HepG2 (cell line): ENCODE results near the gene SS18L1. TPM values are rescaled to one million over a fixed set of nuclear protein-coding genes. Genes with fewer than 3 reads are reported as not detected.
A peak's percentile ranks its signal among the peaks of the same experiment; 100 is the strongest.

Experiments
- ATAC-seq: fragments of 200-7000 bp; cut with Tn5 transposase; 3 replicates; pipeline ENCODE4 v1.9.1; 2020; ENCODE audit warnings: mild to moderate bottlenecking, moderate library complexity
- BruUV-seq: library from RNA; stranded (reverse); fragments of 400-500 nt; replicated peaks from 2 replicates; lab custom pipeline; 2021; lab: Mats Ljungman, UMichigan
- CTCF ChIA-PET: fragments of 300-600 bp; formaldehyde crosslinking; extraction: SDS; loops from one replicate; lab custom pipeline; 2021; ENCODE audit warnings: low total read pairs, inconsistent platforms, low intra/inter-chr PET ratio; lab: Yijun Ruan, JAX
- POLR2A ChIA-PET: fragments of 350-600 bp; sonication (Branson Sonifier 250); formaldehyde crosslinking; loops from one replicate; lab custom pipeline; 2020; ENCODE audit warnings: antibody characterized with exemption, inconsistent platforms; lab: Yijun Ruan, JAX
- DNase-seq: peaks from one replicate; pipeline ENCODE4 v3.0.0-alpha.2; 2015; ENCODE audit warnings: low spot score
- FAIRE-seq: peaks from 3 replicates; lab custom pipeline; 2011; peaks lifted over from hg19 to GRCh38; lab: Jason Lieb, UNC
- H2AFZ ChIP-seq: one replicate; pipeline ENCODE4 v1.6.1; 2011; ENCODE audit warnings: low read length, inconsistent platforms
- H3K27ac ChIP-seq: fragments of 300-600 bp; 3 replicates; pipeline ENCODE4 v1.8.0; 2011; ENCODE audit warnings: mixed run types, mild to moderate bottlenecking, mixed read lengths, low read length, inconsistent platforms; ENCODE audit not compliant: insufficient read depth; ENCODE audit errors: extremely low read length
- H3K27me3 ChIP-seq, 2 experiments: fragments of 200-600 bp in 1 of 2; 2 replicates in 1 of 2; 3 replicates in 1 of 2; pipeline versions ENCODE4 v1.6.0 to v1.8.0; 2011; ENCODE audit warnings: low read length in 2 of 2, mild to moderate bottlenecking in 2 of 2, moderate library complexity in 2 of 2, inconsistent platforms in 1 of 2; ENCODE audit not compliant: insufficient read depth in 2 of 2, control insufficient read depth in 1 of 2
- H3K36me3 ChIP-seq, 2 experiments: fragments of 200-600 bp in 1 of 2; replicated peaks in 1 of 2; 2 replicates in 1 of 2; 3 replicates in 1 of 2; pipeline versions ENCODE4 v1.5.1 to v1.8.0; 2011; ENCODE audit warnings: low read length in 2 of 2, inconsistent platforms in 1 of 2; ENCODE audit not compliant: insufficient read depth in 2 of 2, control insufficient read depth in 1 of 2
- H3K4me1 ChIP-seq: 2 replicates; pipeline ENCODE4 v1.5.1; 2012; ENCODE audit warnings: low read length, inconsistent platforms; ENCODE audit not compliant: insufficient read depth
- H3K4me2 ChIP-seq: 2 replicates; pipeline ENCODE4 v1.6.0; 2011; ENCODE audit warnings: low read depth, low read length, inconsistent platforms
- H3K4me3 ChIP-seq, 3 experiments: fragments of 200-600 bp in 1 of 3; sonication (generic), shearing (Covaris generic) in 1 of 3; replicated peaks in 1 of 3; 2 replicates each; pipeline ENCODE4 v1.5.1; 2011 to 2016; ENCODE audit warnings: low read length in 3 of 3, inconsistent platforms in 2 of 3, low read depth in 2 of 3, mild to moderate bottlenecking in 2 of 3, control low read depth in 1 of 3, mixed read lengths in 1 of 3; ENCODE audit not compliant: insufficient read depth in 1 of 3
- H3K79me2 ChIP-seq: one replicate; pipeline ENCODE4 v1.6.1; 2011; ENCODE audit warnings: low read length, inconsistent platforms; ENCODE audit not compliant: insufficient read depth
- H3K9ac ChIP-seq: 2 replicates; pipeline ENCODE4 v1.6.0; 2011; ENCODE audit warnings: mild to moderate bottlenecking, low read depth, low read length, inconsistent platforms; ENCODE audit not compliant: insufficient read depth
- H3K9me3 ChIP-seq: 2 replicates; pipeline ENCODE4 v1.5.1; 2012; ENCODE audit warnings: mild to moderate bottlenecking, low read length
- H4K20me1 ChIP-seq: 2 replicates; pipeline ENCODE4 v1.6.0; 2011; ENCODE audit warnings: inconsistent platforms, mild to moderate bottlenecking, low read length, moderate library complexity; ENCODE audit not compliant: insufficient read depth
- AGO2 ChIP-seq: fragments of 200-400 bp; formaldehyde crosslinking; optimal IDR thresholded peaks from 2 replicates; pipeline ENCODE3; 2017; ENCODE audit warnings: mild to moderate bottlenecking, low read depth, low read length, moderate library complexity
- POLR2G ChIP-seq: fragments of 200-400 bp; formaldehyde crosslinking; IDR thresholded peaks from 2 replicates; pipeline ENCODE4 v1.6.1; 2018; ENCODE audit warnings: mild to moderate bottlenecking, low read depth, low read length, moderate library complexity
- SRSF1 ChIP-seq: fragments of 200-400 bp; formaldehyde crosslinking; optimal IDR thresholded peaks from 2 replicates; pipeline ENCODE3; 2017; ENCODE audit warnings: mild to moderate bottlenecking, low read depth, low read length, moderate library complexity
- ZC3H13 ChIP-seq: sonication (generic); formaldehyde crosslinking; IDR thresholded peaks from 2 replicates; pipeline ENCODE4 v1.8.1; 2023; ENCODE audit warnings: mild to moderate bottlenecking, missing genetic modification reagents, moderate library complexity
- ZNF770 ChIP-seq: sonication (generic); formaldehyde crosslinking; IDR thresholded peaks from 2 replicates; pipeline ENCODE4 v1.5.0; 2020; ENCODE audit warnings: mild to moderate bottlenecking, missing genetic modification reagents
- WGBS: methylation state at CpG from one replicate; pipeline ENCODE4 v1.1.6; 2017; ENCODE audit warnings: low lambda C conversion rate; 5-methylcytosine and 5-hydroxymethylcytosine counted together
- in situ Hi-C: cut with HindIII; loops from 2 replicates; pipeline ENCODE4 v1.10.0; 2017; ENCODE audit warnings: low pct_unique_long_range_greater_than_20kb; ENCODE audit not compliant: extremely low pct_ligation_motif_present
- intact Hi-C: fragments of 100-400 bp; cut with micrococcal nuclease; formaldehyde crosslinking; loops from one replicate; pipeline ENCODE4 v1.10.0; 2022; ENCODE audit not compliant: unreplicated experiment
- polyA plus RNA-seq, 8 experiments: library from polyadenylated mRNA; depleted of rRNA in 3 of 8; stranded (reverse) in 7 of 8; unstranded in 1 of 8; fragments of >200 nt; fragmentation: Illumina TruSeq in 4 of 8; extraction: Trizol in 4 of 8; gene quantifications; 2 replicates each; pipeline versions ENCODE4 v1.2.1 to v1.2.3, GENCODE V29; 2011 to 2016; ENCODE audit warnings: low read depth in 4 of 8, missing spikeins in 1 of 8, mixed read lengths in 1 of 8; ENCODE audit not compliant: insufficient read depth in 1 of 8
- total RNA-seq, 5 experiments: library from RNA; depleted of rRNA; stranded (reverse); fragments of >200 nt; fragmentation: Illumina TruSeq; extraction: Trizol; gene quantifications; 2 replicates each; pipeline ENCODE4 v1.2.3, GENCODE V29; 2016; ENCODE audit warnings: low read depth in 1 of 5

The SS18L1 gene
- total and polyA plus RNA-seq, 2 of the 13 experiments (the other 11 are each of a cell fraction or from before 2014, with no cell fraction given) = 17.8 to 27.6 TPM

- peak; percentile 64; the same call in 1 of the 2 replicates for TF ChIP-seq ZNF770 (CRISPR knock-in tag)
Measured at GRCh38 chr20:62205618-62206387, 62.2 kb downstream of the SS18L1 start (continued).

GRCh38 chr20:62206388-62206775 is 62.8 kb downstream of the SS18L1 start:
- no peak overlapping the region for H3K4me2 ChIP-seq
- no peaks in the 10 kb centered on the region for H3K9me3 ChIP-seq
- TF ChIP-seq POLR2G (no peak), ZC3H13 (CRISPR knock-in tag) (0 out of 2 replicates have a peak, but pooled peaks have one; percentile 10), SRSF1 (peak; percentile 20), AGO2 (peak; percentile 8)
- TF ChIP-seq, all 625 proteins: peak for 3
- Histone ChIP-seq H3K9ac (no peak overlapping the region), H3K36me3 (peaks cover 7 to 11% of the 10 kb centered on the region in 2 experiments; a peak in 3 of 5 replicates), H4K20me1 (no peaks in the 10 kb centered on the region; the same call in 1 of the 2 replicates), H2AFZ (no peak overlapping the region), H3K27me3 (peaks cover 13 to 20% of the 10 kb centered on the region in 2 experiments; a peak in 4 of 5 replicates), H3K4me1 (peaks cover 18% of the 10 kb centered on the region), H3K4me3 (no peak overlapping the region), H3K27ac (no peak overlapping the region), H3K79me2 (no peaks in the 10 kb centered on the region)
- WGBS = 89% methylated on average over 17 of the region's 17 CpGs
- no peak for FAIRE-seq
- DNase-seq = no peak
- BruUV-seq = no TSS peak
- intact Hi-C loops = no loop called here
- in situ Hi-C loops = no loop called here
- ChIA-PET CTCF (no interaction called here), POLR2A (no interaction called here)
- ATAC-seq = no peak
